GM18511 (cell line): ENCODE data around the gene TMOD2.
A peak's percentile ranks its signal among the peaks of the same experiment; 100 is the strongest.

Experiments
- ATAC-seq: cut with Tn5 transposase; IDR thresholded peaks from one replicate; pipeline ENCODE4 v1.9.1; 2021; ENCODE audit warnings: mild to moderate bottlenecking, moderate library complexity; ENCODE audit not compliant: unreplicated experiment

TMOD2 gene

DNA sequence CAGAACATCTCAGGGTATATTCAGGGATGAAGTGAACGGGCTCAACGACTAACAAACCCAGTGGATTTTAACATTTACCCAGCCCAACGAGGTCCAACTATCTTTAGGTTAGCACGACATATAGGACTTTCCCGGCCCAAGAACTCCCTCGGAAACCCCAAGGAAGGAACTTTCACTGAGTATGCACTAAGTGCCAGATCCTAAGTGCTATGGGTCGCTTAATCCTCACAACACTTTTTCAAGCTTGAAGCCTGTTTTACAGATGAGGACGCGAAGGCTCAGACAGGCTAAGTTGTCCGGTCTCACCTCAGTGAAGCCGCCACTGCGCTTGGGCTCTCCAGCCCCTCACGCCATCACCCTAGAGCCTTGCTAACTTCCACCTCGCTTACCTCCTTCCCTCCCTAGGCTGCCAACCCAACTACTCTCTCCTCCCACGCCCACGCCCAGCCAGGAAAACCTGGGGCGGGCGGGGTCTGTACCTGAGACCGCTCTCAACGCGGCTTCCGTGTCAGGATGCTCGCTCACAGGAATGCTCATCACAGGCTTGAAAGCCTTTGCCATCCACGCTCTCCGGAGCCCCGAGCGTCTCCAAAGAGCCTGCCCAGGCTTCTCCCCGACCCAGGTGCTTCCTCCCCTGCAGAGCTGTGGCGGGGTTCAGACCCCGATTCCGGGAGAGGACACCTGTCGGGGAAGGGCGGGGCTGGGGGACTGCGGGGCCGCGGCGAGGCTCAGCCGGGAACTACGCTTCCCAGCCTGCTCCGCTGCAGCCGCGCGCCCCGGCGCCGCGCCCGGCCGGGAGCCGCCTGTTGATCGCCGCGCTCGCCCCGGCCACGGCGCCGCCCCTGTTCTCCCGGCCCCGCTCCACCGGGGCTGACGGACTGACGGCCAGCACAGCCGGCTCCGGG lies at the start of gene TMOD2:
Gene TMOD2 (plus strand): TSS at position 806 of the 905 bp plus-strand sequence. CDS start 14,845 bp downstream, outside the sequence.
- peak; percentile 81 for ATAC-seq

DNA sequence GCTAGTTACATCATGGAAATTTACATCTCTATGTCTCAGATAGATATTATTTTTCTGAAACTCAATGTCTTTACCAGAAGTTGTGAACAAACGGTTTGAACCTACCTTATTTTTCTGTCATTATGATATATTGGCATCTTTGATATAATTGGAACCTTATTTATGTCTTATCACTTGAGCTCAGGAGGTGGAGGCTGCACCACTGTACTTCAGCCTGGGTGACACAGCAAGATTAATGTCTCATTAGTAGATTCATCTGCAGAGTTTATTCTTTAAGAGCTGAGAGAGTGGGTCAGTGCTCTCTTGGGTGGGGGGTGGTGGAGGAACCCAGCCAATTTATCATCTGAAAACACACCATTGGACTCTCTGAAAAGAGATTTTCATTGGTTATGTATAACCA lies 48.7 kb upstream of the TMOD2 start:
- ATAC-seq: no peak

DNA sequence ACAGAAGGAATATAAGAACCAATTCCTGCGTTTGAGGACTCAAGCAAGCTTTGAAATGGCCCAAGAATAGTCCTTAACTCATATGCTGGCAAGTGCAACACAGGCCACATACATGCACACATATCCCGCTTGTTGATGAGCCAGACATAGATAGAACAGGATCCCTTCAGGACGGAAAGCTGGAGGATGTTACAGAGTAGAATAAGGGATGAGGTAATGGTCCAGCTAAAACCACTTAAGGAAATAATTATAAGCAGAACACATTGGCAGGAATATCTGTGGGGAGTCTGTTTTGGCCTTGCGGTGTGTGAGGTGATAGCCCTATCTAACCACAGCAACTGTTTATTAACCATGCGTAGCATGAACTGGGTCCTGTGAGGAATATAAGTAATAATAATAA lies 45.1 kb upstream of the TMOD2 start:
- no peak for ATAC-seq

DNA sequence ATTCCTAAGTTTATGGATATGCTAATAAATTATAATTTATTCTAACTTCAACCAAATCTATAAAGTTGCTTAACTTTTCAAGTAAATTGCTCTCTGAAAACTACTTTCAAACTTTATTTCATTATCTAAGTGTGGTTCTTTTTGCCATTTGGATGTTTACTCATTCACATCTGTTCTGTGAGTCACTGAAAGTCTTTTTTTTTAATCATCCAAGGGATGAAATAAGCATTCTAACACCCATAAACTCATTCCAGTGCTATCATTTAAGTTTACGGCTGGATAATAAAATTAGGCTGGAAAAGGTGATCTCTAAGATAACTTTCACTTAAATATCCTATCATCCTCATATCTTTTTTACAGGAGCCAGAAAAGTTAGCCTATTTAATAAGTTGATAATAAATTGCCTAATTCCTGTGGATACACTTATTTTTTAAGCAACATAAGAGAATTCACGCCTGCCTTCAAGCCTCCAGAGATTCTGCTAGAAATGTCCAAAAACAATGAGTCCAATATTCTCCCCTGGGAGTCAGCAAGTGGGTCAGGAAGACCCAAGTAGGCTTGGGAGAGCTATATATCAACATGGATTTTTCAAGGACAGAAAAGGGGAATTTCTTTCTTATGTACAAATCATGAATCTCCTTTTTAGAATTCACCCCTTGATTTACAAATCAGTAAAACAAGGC lies 44.3 kb upstream of the TMOD2 start:
- ATAC-seq: no peak

DNA sequence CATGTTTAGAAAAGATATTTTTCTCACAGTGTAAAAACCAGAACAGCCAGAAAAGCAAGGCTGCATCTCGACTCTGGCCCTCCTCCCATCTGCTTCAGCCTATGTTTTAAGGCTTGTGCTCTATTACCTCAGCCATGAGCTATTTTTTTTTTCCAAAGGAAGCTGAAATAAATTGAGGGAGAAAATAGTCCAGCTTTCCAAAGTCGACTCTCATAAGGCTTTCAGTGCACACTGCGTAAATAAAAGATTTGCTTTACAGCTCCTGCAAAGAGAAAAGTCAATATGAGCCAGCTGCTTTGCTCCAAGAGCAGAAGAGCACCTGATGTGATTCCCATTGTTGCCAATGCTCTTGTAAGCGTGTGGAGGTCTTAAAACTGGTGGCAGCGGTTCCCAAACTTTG lies 43.4 kb upstream of the TMOD2 start:
- no peak for ATAC-seq

DNA sequence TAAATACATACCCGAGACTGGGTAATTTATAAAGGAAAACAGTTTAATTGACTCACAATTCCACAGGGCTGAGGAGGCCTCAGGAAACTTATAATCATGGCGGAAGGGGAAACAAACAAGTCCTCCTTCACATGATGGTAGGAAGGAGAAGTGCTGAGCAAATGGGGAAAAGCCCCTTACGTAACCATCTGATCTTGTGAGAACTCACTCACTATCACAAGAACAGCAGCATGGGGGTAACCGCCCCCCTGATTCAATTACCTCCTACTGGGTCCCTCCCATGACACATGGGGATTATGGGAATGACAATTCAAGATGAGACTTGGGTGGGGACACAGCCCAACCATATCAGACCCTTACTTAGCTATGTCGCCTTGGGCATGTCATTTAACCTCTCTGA lies 42.4 kb upstream of the TMOD2 start:
- no peak for ATAC-seq

DNA sequence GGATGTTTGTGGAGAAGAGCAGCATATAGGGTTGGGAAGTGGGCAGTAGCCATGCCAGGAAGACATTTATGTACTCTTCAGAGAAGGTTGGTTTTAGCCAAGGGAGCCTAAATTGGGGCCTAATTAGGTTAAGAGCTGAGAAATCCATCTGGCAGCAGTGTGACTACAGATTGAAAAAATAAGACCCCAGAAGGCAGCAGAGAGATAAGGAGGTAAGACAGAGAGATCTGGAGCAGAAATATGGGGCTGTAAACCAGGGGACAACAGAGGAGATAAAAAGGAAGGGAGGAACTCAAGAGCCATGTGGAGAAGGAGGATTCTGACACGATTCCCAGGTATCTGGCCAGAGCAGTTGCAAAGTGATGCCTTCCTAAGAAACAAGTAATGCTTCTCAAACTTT lies 37.2 kb upstream of the TMOD2 start:
- ATAC-seq: no peak

DNA sequence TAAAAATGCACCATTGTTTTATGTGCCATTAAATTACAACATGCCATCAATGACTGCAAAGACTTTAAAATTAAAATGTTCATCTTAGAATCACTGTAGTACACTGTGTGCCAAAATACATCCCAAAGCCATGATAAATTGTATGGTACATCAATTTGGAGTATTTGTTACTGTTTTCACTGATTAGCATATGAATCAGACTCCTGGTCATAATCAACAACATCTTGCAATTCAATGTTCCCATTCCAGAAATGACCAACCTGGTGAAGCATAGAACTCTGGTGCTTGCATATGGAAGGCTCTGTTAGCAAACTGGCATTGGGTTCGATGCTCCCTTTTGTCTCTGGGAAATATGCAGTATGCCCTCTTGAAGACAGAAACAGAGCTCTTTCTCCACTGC lies 36.5 kb upstream of the TMOD2 start:
- ATAC-seq: no peak

DNA sequence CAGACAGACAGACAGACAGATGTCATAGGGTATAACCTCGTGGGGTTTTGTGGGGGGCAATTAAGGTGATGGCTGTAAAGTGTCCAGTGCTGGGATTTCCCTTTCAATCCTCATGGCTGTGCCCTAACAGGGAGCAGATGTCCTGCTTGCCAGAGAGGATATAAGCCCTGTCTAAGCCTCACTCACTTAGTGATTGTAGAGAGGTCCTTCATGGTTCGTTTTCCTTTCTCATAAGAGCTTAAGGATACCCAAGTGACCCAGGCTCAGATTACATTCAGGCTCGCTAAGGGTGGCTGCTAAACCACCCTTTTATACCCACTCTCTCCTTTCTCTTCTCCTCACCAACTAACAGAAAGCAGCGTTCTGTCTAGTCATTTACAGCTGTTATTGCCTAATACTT lies 33.2 kb upstream of the TMOD2 start:
- no peak for ATAC-seq

DNA sequence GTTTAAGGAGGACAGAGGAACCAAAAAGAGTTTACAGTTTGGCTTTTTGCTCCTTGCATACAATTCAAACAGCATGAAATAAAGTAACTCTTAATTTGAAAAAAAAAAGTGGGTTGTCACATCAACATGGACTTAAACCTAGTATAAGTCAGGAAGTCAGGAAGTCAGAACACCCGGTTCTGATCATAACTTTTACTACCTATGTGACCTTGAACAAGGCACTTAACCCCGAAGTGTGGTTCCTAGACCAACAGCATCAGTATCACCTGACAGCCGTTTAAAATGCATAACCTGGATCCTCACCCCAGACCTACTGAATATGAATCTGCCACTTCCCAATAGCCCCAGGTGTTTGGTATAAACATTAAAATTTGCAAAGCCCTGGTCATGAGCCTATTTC lies 32.7 kb upstream of the TMOD2 start:
- ATAC-seq: no peak

DNA sequence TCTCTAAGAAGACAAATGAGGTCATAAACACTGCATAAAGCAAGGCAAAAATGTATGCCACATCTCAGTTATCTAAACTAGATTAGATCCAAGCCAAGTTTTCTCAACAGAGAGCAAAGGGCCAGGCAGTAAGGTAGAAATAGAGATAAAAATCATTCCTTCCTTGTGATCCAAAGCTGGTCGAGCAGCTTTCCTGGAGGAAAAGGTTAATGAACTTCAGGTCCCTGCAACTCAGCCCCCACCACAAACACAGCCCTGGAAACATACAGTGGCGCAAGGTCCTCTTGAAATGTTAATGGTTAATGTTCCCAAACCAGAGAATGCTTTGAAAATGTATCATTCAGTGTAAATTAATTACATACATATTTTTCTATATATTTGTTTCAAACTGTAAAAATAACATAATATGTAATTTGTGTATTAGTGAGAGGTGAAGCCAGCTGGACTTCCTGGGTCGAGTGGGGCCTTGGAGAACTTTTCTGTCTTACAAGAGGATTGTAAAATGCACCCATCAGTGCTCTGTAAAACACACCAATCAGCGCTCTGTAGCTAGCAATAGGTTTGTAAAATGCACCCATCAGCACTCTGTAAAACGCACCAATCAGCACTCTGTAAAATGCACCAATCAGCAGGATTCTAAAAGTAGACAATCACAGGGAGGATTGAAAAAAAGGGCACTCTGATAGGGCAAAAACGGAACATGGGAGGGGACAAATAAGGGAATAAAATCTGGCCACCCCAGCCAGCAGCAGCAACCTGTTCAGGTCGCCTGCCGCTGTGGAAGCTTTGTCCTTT lies 31.0 kb upstream of the TMOD2 start:
- no peak for ATAC-seq

DNA sequence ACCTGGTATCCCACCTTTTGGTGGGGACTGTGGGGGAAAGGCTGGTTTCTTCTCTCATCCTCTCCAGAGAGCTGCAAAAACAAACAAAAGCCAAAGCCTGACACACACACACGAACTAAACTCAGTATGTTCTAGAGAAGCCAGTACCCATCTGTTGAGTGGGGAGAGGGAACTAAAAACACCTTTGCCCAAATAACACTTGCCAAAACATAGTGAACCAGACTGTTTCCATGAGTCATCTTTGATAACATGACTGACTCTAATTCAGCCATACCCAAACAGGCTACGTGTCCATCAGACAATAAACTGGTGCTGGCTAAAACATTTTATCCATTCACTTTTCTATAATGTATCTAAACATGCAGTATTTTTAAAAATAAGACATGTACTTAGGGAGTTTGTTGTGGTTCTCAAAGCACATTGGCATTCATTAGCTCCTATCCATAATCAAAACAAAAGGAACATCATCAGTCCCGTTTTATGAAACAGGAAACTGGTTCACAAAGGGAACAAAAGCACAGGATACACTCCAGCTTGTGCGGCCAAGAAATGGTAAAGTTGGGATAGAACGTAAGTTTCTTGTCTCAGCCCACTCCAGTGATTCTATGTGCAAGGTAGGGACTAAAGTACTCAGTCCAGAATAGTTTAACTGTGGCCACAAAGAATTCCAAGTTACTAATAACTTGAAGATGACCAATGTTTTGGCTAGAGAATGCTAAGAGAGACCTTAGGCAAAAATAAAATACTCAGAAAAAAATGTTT lies 30.0 kb upstream of the TMOD2 start:
- no peak for ATAC-seq

DNA sequence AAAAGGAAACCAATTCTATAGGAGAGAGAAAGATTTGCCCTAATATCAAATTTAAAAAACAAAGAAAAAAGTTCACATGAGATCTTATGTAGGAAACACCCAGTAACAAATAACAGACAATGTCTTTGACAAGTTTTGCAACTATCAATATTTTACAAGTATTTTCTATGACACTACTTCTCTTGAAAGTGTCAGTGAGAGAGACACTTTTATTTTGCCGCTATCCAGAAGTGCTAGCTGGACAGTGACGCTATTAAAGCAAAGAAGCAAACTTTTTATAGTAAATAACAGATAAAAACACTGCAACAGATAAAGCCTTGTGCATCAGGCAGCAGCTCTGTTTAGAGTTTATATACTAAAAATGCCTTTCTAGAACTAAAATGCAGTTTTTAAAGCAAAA lies 27.2 kb upstream of the TMOD2 start:
- ATAC-seq: no peak

DNA sequence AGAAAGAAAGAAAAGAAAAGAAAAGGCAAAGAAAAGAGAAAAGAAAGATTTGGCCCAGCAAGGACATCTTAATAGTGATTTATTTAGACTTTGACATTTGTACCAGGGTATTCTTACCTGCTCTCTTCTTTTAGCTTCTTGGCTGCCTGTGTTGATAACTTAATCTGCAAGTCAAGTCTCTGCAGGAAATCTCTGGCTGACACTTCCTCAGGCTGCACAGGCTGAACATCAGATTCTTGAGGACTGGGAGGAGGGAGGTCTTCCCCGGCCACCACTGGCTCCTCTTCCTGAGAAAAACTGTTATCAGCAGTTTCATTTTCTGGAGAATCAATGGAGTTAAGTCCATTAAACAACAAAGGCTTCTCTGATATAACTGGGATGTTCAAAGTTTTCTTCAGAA lies 26.7 kb upstream of the TMOD2 start:
- no peak for ATAC-seq

DNA sequence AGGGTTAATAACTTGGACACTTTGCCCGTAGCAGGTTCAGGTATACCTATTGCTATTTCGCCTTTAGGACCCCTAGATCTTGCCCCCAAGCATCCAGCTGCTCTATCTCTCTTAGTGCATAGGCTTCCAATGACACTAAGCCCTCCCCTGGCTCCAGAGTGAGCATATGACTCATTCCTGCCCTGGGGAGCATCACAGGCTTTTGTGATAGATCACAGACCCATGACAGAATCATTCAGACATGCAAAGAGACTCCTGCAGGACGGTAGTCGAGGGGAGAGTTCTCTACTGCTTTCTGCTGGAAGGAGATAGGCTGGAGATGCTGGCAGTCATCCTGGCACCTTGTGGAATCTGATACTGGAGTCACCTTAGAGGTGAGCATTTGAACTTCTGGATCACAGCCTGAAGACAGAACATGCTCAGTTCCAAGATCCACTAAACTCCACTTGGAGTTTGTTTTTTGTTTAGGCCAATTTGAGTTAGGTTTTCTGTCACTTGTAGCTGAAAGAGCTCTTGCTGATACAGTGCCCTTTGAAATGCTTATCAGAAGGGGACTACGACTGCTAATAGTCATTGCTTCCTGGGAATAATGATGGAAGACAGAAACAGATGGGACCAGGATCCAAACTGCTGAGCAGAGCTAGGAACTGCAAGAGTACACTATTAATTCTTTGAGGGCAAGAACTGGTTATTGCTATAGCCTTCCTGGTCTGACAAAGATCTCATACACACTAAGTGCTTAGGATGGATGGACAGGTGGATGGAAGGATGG lies 24.9 kb upstream of the TMOD2 start:
- ATAC-seq: peak; percentile 91

DNA sequence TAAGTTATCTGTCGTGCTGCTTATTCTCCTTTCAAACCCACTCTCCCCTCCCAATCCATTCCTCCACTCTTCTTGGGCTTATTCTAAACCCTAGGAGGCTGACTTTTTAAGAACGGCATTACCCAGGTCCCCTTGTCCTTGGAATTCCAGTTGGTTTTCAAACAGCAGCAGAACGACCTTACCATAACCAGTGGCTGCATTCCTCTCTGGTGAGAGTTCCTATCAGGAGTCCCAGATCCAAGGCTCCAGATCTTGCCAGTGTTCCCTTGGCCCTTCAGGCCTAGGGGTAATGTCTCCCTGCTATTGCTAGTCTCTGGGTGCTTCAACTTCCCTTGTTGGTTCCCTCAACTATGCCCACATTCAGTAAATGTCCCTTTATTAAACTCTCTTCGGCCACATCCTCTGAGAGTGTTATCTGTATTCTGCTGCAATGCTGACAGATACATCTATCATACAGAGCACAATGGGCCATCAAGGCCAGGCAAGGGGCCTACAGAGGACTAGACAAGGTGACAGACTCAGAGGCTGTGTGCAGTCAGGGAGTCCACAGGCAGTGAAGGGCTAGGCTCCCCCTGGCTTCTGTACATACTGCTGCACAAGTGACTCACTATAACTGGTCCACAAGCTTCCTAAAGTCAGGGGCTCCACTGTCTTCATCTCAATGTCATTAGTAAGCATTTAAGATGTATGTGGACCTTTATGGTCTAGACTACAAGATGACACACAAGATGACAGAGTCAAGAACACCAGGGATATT lies 24.1 kb upstream of the TMOD2 start:
- no peak for ATAC-seq

DNA sequence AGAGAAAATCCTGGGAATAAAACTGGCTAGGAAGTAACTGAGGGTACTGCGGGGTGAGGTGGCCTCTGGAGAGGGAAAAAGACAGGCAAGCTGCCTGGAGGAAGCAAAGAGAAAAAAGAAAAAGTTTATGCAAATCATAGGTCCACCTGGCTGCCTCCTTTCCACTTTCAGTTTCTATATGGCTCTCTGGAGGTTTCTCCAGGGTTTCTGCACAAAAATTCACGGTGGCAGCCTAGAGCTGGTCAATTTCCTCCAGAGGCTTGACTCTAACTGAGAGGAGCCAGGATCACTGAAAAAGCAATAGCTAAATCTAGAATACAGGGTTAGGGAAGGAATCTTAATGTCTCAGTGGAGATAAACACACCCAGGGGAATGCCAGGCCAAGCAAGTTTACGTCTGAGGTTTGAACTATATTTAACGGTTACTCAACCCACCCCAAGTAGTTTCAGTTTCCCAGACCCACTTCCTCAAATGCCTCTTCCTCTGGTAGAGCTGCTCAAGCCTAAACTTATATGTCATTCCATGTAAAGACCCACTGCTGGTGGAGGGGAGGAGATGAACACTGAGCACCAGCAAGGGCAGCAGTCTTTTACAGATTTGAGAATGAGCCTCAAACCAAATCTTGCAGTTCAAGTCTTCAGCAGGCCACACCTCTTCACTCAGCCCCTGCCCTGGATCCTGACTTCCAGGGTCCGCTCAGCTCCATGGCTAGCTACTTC lies 19.7 kb upstream of the TMOD2 start:
- peak; percentile 63 for ATAC-seq

DNA sequence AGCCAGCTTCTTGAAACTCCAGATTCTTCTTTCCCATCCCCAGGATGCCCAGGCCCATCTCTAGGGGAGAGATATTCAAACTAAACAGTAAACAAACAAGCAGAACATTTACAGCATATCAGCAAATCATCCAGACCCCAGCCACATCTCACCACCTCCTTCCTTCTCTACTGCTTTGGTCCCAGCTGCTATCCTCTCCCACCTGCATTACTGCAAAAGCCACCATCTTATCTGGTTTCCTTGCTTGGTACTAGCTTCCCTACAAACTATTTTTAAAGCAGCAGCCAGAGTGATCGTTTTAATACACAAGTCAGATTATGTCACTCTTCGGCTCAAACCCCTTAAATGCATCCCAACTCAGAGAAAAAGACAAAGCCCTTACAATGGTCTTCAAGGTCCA lies 18.8 kb upstream of the TMOD2 start:
- ATAC-seq: no peak
